T-helper 2 cell (primary cell): ENCODE results near the gene PLCB4.

Source experiments
- DNase-seq, 5 experiments: peaks; one replicate each; pipeline versions ENCODE4 v3.0.0 to v3.0.0-alpha.2; 2012 to 2022

PLCB4 gene

GRCh38 chr20:9109566-9109965 lies 40.7 kb downstream of the PLCB4 start:
- no peak for DNase-seq

GRCh38 chr20:9110365-9110764 lies 41.5 kb downstream of the PLCB4 start:
- no peak for DNase-seq

GRCh38 chr20:9110916-9111432 lies 42.1 kb downstream of the PLCB4 start:
- DNase-seq, result no peak

GRCh38 chr20:9112541-9113515 lies 43.9 kb downstream of the PLCB4 start:
- DNase-seq, result no peak

GRCh38 chr20:9114709-9115108 lies 45.8 kb downstream of the PLCB4 start:
- DNase-seq, result no peak

GRCh38 chr20:9117548-9117947 lies 48.7 kb downstream of the PLCB4 start:
- DNase-seq, result no peak

GRCh38 chr20:9119776-9120175 lies 50.9 kb downstream of the PLCB4 start:
- no peak for DNase-seq

GRCh38 chr20:9121211-9121610 lies 52.3 kb downstream of the PLCB4 start:
- DNase-seq, result no peak

- DNase-seq, result no peak
Observed at GRCh38 chr20:9122571-9122970, 53.7 kb downstream of the PLCB4 start.

GRCh38 chr20:9126527-9126926 lies 57.6 kb downstream of the PLCB4 start:
- no peak for DNase-seq

GRCh38 chr20:9128568-9128967 lies 59.7 kb downstream of the PLCB4 start:
- DNase-seq, result no peak

GRCh38 chr20:9129756-9130155 lies 60.9 kb downstream of the PLCB4 start:
- no peak for DNase-seq

GRCh38 chr20:9130521-9130920 lies 61.6 kb downstream of the PLCB4 start:
- no peak for DNase-seq

GRCh38 chr20:9131841-9132240 lies 63.0 kb downstream of the PLCB4 start:
- no peak for DNase-seq

GRCh38 chr20:9134346-9134745 lies 65.5 kb downstream of the PLCB4 start:
- DNase-seq, result no peak

- DNase-seq, result no peak
Observed at GRCh38 chr20:9136114-9136513, 67.2 kb downstream of the PLCB4 start.

GRCh38 chr20:9137001-9137400 lies 68.1 kb downstream of the PLCB4 start:
- DNase-seq, result no peak

GRCh38 chr20:9139106-9139833 lies 70.4 kb downstream of the PLCB4 start:
- DNase-seq, result no peak

GRCh38 chr20:9140162-9140760 lies 71.4 kb downstream of the PLCB4 start:
- DNase-seq, result no peak

GRCh38 chr20:9141070-9141469 lies 72.2 kb downstream of the PLCB4 start:
- DNase-seq, result no peak

GRCh38 chr20:9141921-9142320 lies 73.0 kb downstream of the PLCB4 start:
- no peak for DNase-seq

- DNase-seq, result no peak
Observed at GRCh38 chr20:9142809-9143208, 73.9 kb downstream of the PLCB4 start.

- no peak for DNase-seq
Observed at GRCh38 chr20:9143926-9144325, 75.0 kb downstream of the PLCB4 start.
